CD14-positive monocyte (primary cell): ENCODE data around the gene CPN2. TPM values are rescaled to one million over a fixed set of nuclear protein-coding genes. Genes with fewer than 3 reads are reported as not detected.

ENCODE experiments used
- DNase-seq, 3 donors: peaks; one replicate each; pipeline ENCODE4 v3.0.0-alpha.2; 2011 to 2022
- H2AFZ ChIP-seq: 2 replicates; pipeline ENCODE4 v1.6.0; 2012; ENCODE audit warnings: mild to moderate bottlenecking, low read depth, low read length, inconsistent platforms; ENCODE audit not compliant: insufficient read depth, poor library complexity, severe bottlenecking
- H3K27ac ChIP-seq, 2 donors: 1 replicate in 1 of 2; 2 replicates in 1 of 2; pipeline ENCODE4 v1.5.1; 2012 to 2013; ENCODE audit warnings: low read length in 2 of 2, control low read depth in 1 of 2, inconsistent platforms in 1 of 2, low read depth in 1 of 2, mild to moderate bottlenecking in 1 of 2
- H3K27me3 ChIP-seq, 2 donors: one replicate each; pipeline versions ENCODE4 v1.6.0 to v1.6.1; 2011 to 2013; ENCODE audit warnings: low read length in 2 of 2; ENCODE audit not compliant: control insufficient read depth in 2 of 2, insufficient read depth in 2 of 2
- H3K36me3 ChIP-seq, 2 donors: replicated peaks in 1 of 2; 1 replicate in 1 of 2; 2 replicates in 1 of 2; pipeline versions ENCODE4 v1.5.1 to v1.6.1; 2012 to 2013; ENCODE audit warnings: low read length in 2 of 2, control low read depth in 1 of 2, inconsistent platforms in 1 of 2, mild to moderate bottlenecking in 1 of 2; ENCODE audit not compliant: insufficient read depth in 2 of 2, control insufficient read depth in 1 of 2
- H3K4me1 ChIP-seq, 2 donors: 1 replicate in 1 of 2; 2 replicates in 1 of 2; pipeline versions ENCODE4 v1.5.1 to v1.6.1; 2012 to 2013; ENCODE audit warnings: low read length in 2 of 2, control low read depth in 1 of 2, inconsistent platforms in 1 of 2, mild to moderate bottlenecking in 1 of 2, moderate library complexity in 1 of 2; ENCODE audit not compliant: insufficient read depth in 2 of 2, control insufficient read depth in 1 of 2
- H3K4me2 ChIP-seq: replicated peaks from 2 replicates; pipeline ENCODE3; 2012; ENCODE audit warnings: low read length, moderate library complexity, mild to moderate bottlenecking; ENCODE audit not compliant: poor library complexity, severe bottlenecking; ENCODE audit errors: extremely low read depth
- H3K4me3 ChIP-seq, 3 experiments: fragments of 200-600 bp in 1 of 3; sonication (generic) in 1 of 3; replicated peaks in 1 of 3; 1 replicate in 2 of 3; 2 replicates in 1 of 3; pipeline ENCODE4 v1.5.1; 2011 to 2013; ENCODE audit warnings: low read length in 3 of 3, mild to moderate bottlenecking in 3 of 3, control low read depth in 2 of 3, low read depth in 2 of 3, inconsistent platforms in 1 of 3, moderate library complexity in 1 of 3
- H3K79me2 ChIP-seq: 2 replicates; pipeline ENCODE4 v1.6.0; 2012; ENCODE audit warnings: mild to moderate bottlenecking, control low read depth, inconsistent platforms, low read length, moderate library complexity; ENCODE audit not compliant: insufficient read depth
- H3K9ac ChIP-seq: 2 replicates; pipeline ENCODE4 v1.6.0; 2017; ENCODE audit warnings: low read length, mild to moderate bottlenecking; ENCODE audit not compliant: insufficient read depth, poor library complexity, severe bottlenecking
- H3K9me3 ChIP-seq, 2 donors: replicated peaks in 1 of 2; 1 replicate in 1 of 2; 2 replicates in 1 of 2; pipeline versions ENCODE4 v1.5.1 to v1.6.1; 2012 to 2013; ENCODE audit warnings: low read length in 2 of 2, control low read depth in 1 of 2; ENCODE audit not compliant: control insufficient read depth in 1 of 2, insufficient read depth in 1 of 2
- H4K20me1 ChIP-seq: 2 replicates; pipeline ENCODE4 v1.6.0; 2012; ENCODE audit warnings: mild to moderate bottlenecking, low read length, control low read depth, moderate library complexity; ENCODE audit not compliant: insufficient read depth
- H3K27ac Mint-ChIP-seq, 7 donors: one replicate each; pipeline ENCODE4 v1.8.0; 2020; ENCODE audit warnings: mild to moderate bottlenecking in 7 of 7, mixed read lengths in 7 of 7, moderate library complexity in 6 of 7, inconsistent platforms in 2 of 7
- H3K27me3 Mint-ChIP-seq, 3 donors: one replicate each; pipeline ENCODE4 v1.8.0; 2021 to 2022; ENCODE audit warnings: low read depth in 3 of 3, mild to moderate bottlenecking in 3 of 3, mixed read lengths in 3 of 3, moderate library complexity in 3 of 3, inconsistent platforms in 1 of 3
- H3K36me3 Mint-ChIP-seq, 2 donors: one replicate each; pipeline ENCODE4 v1.8.0; 2020; ENCODE audit warnings: mixed read lengths in 2 of 2, inconsistent platforms in 1 of 2, mild to moderate bottlenecking in 1 of 2
- H3K4me1 Mint-ChIP-seq: one replicate; pipeline ENCODE4 v1.8.0; 2020; ENCODE audit warnings: mild to moderate bottlenecking, mixed read lengths
- H3K4me3 Mint-ChIP-seq, 2 donors: one replicate each; pipeline ENCODE4 v1.8.0; 2020; ENCODE audit warnings: mild to moderate bottlenecking in 2 of 2, mixed read lengths in 2 of 2, moderate library complexity in 1 of 2
- H3K9me3 Mint-ChIP-seq, 7 donors: one replicate each; pipeline ENCODE4 v1.8.0; 2020 to 2022; ENCODE audit warnings: mixed read lengths in 7 of 7, mild to moderate bottlenecking in 6 of 7, moderate library complexity in 6 of 7, inconsistent platforms in 2 of 7
- WGBS: methylation state at CpG from one replicate; pipeline ENCODE4 v1.1.5; 2013; ENCODE audit warnings: missing lambda C conversion rate; ENCODE audit not compliant: insufficient coverage; 5-methylcytosine and 5-hydroxymethylcytosine counted together
- intact Hi-C, 2 donors: fragments of 100-400 bp; cut with micrococcal nuclease; formaldehyde crosslinking; loops; one replicate each; pipeline versions ENCODE4 v1.15.0 to v1.15.1; 2023
- polyA plus RNA-seq, 3 donors: library from polyadenylated mRNA; depleted of rRNA in 1 of 3; unstranded in 2 of 3; stranded (reverse) in 1 of 3; fragments of 300-500 nt in 2 of 3; fragments of >200 nt in 1 of 3; fragmentation: Illumina TruSeq in 2 of 3; gene quantifications; 1 replicate in 2 of 3; 2 replicates in 1 of 3; pipeline ENCODE4 v1.2.3, GENCODE V29; 2012 to 2021
- TF ChIP-seq, protein P1 (sequence below): fragments of 200-600 bp; IDR thresholded peaks from one replicate; pipeline ENCODE4 v1.8.0; 2022; ENCODE audit warnings: antibody characterized with exemption, mild to moderate bottlenecking

The CPN2 gene
- polyA plus RNA-seq, 3 donors = not detected

- H3K9ac ChIP-seq = no peak overlapping the region
- no peak overlapping the region for H3K27ac ChIP-seq
These were observed 1.6 kb upstream of the CPN2 start for GRCh38 chr3:194352667-194353246.

GRCh38 chr3:194351952-194352536, 916 bp upstream of the CPN2 start:
- Histone ChIP-seq H2AFZ (no peak overlapping the region), H3K4me2 (no peak overlapping the region), H3K9ac (no peak overlapping the region), H3K4me1 (no peaks in the 10 kb centered on the region), H3K36me3 (no peaks in the 10 kb centered on the region), H4K20me1 (no peaks in the 10 kb centered on the region), H3K9me3 (no peaks in the 10 kb centered on the region), H3K4me3 (no peak overlapping the region), H3K79me2 (no peaks in the 10 kb centered on the region), H3K27ac (no peak overlapping the region), H3K27me3 (no peaks in the 10 kb centered on the region)
- 96% methylated on average over 14 of the region's 14 CpGs for WGBS
- TF ChIP-seq, protein P1, sequence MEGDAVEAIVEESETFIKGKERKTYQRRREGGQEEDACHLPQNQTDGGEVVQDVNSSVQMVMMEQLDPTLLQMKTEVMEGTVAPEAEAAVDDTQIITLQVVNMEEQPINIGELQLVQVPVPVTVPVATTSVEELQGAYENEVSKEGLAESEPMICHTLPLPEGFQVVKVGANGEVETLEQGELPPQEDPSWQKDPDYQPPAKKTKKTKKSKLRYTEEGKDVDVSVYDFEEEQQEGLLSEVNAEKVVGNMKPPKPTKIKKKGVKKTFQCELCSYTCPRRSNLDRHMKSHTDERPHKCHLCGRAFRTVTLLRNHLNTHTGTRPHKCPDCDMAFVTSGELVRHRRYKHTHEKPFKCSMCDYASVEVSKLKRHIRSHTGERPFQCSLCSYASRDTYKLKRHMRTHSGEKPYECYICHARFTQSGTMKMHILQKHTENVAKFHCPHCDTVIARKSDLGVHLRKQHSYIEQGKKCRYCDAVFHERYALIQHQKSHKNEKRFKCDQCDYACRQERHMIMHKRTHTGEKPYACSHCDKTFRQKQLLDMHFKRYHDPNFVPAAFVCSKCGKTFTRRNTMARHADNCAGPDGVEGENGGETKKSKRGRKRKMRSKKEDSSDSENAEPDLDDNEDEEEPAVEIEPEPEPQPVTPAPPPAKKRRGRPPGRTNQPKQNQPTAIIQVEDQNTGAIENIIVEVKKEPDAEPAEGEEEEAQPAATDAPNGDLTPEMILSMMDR = no peak
- peaks cover 1 to 3% (median 2%) of the 10 kb centered on the region in 3 donors for H3K27me3 Mint-ChIP-seq
- no peaks in the 10 kb centered on the region for H3K9me3 Mint-ChIP-seq
- H3K4me1 Mint-ChIP-seq = no peaks in the 10 kb centered on the region
- H3K4me3 Mint-ChIP-seq = no peak overlapping the region
- intact Hi-C loops = no loop called here
- H3K27ac Mint-ChIP-seq = no peak overlapping the region
- DNase-seq = no peak
- no peaks in the 10 kb centered on the region for H3K36me3 Mint-ChIP-seq

More at GRCh38 chr3:194352667-194353246, 1.6 kb upstream of the CPN2 start:
- intact Hi-C loops = no loop called here
- H3K27me3 Mint-ChIP-seq = peaks cover 0 to 2% (median 2%) of the 10 kb centered on the region in 3 donors
- H3K4me1 Mint-ChIP-seq = no peaks in the 10 kb centered on the region
- Histone ChIP-seq H3K9me3 (no peaks in the 10 kb centered on the region), H3K4me3 (no peak overlapping the region), H3K4me1 (no peaks in the 10 kb centered on the region), H3K79me2 (no peaks in the 10 kb centered on the region), H3K27me3 (no peaks in the 10 kb centered on the region), H3K4me2 (no peak overlapping the region), H2AFZ (no peak overlapping the region), H4K20me1 (no peaks in the 10 kb centered on the region), H3K36me3 (no peaks in the 10 kb centered on the region)
- no peaks in the 10 kb centered on the region for H3K36me3 Mint-ChIP-seq
- no peak overlapping the region for H3K27ac Mint-ChIP-seq
- DNase-seq = no peak
- 90% methylated on average over 9 of the region's 10 CpGs for WGBS
- no peak overlapping the region for H3K4me3 Mint-ChIP-seq
- TF ChIP-seq, protein P1 = no peak
- no peaks in the 10 kb centered on the region for H3K9me3 Mint-ChIP-seq
